NCI-H2107 treated with DMSO at 0.1 percent for 48 hours (cell line): ENCODE measurements around the gene EDA.

Source experiments
- DNase-seq: peaks from one replicate; lab custom pipeline; 2025; ENCODE audit not compliant: unreplicated experiment; lab: John Stamatoyannopoulos, UW

EDA gene

GRCh38 chrX:70022616-70023015 lies 406.7 kb downstream of the EDA start:
- DNase-seq = no peak

GRCh38 chrX:70025464-70025863 lies 409.6 kb downstream of the EDA start:
- no peak for DNase-seq

GRCh38 chrX:70026112-70026850 lies 410.4 kb downstream of the EDA start:
- no peak for DNase-seq

- no peak for DNase-seq
Observed at GRCh38 chrX:70026851-70027200, 410.9 kb downstream of the EDA start.

- no peak for DNase-seq
Observed at GRCh38 chrX:70029863-70030262, 413.9 kb downstream of the EDA start.

GRCh38 chrX:70030301-70030767 lies 414.4 kb downstream of the EDA start:
- peak; percentile 30 for DNase-seq

- no peak for DNase-seq
Observed at GRCh38 chrX:70032792-70033191, 416.9 kb downstream of the EDA start.

- no peak for DNase-seq
Observed at GRCh38 chrX:70033348-70034051, 417.6 kb downstream of the EDA start.

GRCh38 chrX:70034646-70035045 lies 418.7 kb downstream of the EDA start:
- no peak for DNase-seq

- no peak for DNase-seq
Observed at GRCh38 chrX:70038515-70038914, 422.6 kb downstream of the EDA start.

- DNase-seq = no peak
Observed at GRCh38 chrX:70038951-70039350, 423.0 kb downstream of the EDA start.

- DNase-seq = no peak
Observed at GRCh38 chrX:70039758-70040157, 423.8 kb downstream of the EDA start.

- no peak for DNase-seq
Observed at GRCh38 chrX:70041993-70042392, 426.1 kb downstream of the EDA start.

GRCh38 chrX:70042399-70043371 lies 426.8 kb downstream of the EDA start:
- DNase-seq = no peak

GRCh38 chrX:70043685-70044084 lies 427.8 kb downstream of the EDA start:
- no peak for DNase-seq

GRCh38 chrX:70044541-70045245 lies 428.8 kb downstream of the EDA start:
- DNase-seq = no peak

- DNase-seq = no peak
Observed at GRCh38 chrX:70046978-70047377, 431.1 kb downstream of the EDA start.

GRCh38 chrX:70049406-70049805 lies 433.5 kb downstream of the EDA start:
- no peak for DNase-seq

GRCh38 chrX:70049925-70050324 lies 434.0 kb downstream of the EDA start, which contains the start of gene AWAT2:
AWAT2 (minus strand) TSS chrX:70049938; CDS start chrX:70049932, 6 bp downstream.
- no peak for DNase-seq

GRCh38 chrX:70052895-70053615 lies 437.1 kb downstream of the EDA start:
- DNase-seq = no peak
